T-helper 9 cell (primary cell): ENCODE data around the gene UQCRC1.
A peak's percentile ranks its signal among the peaks of the same experiment; 100 is the strongest.

Experiments
- DNase-seq: peaks from one replicate; pipeline ENCODE4 v3.0.0-alpha.2; 2020
- total RNA-seq, 2 donors: gene quantifications; one replicate each; lab custom pipeline; 2026; lab: John Stamatoyannopoulos, UW

The UQCRC1 gene
- total RNA-seq = 45.6 to 99.3 reads per million in 2 donors

DNA sequence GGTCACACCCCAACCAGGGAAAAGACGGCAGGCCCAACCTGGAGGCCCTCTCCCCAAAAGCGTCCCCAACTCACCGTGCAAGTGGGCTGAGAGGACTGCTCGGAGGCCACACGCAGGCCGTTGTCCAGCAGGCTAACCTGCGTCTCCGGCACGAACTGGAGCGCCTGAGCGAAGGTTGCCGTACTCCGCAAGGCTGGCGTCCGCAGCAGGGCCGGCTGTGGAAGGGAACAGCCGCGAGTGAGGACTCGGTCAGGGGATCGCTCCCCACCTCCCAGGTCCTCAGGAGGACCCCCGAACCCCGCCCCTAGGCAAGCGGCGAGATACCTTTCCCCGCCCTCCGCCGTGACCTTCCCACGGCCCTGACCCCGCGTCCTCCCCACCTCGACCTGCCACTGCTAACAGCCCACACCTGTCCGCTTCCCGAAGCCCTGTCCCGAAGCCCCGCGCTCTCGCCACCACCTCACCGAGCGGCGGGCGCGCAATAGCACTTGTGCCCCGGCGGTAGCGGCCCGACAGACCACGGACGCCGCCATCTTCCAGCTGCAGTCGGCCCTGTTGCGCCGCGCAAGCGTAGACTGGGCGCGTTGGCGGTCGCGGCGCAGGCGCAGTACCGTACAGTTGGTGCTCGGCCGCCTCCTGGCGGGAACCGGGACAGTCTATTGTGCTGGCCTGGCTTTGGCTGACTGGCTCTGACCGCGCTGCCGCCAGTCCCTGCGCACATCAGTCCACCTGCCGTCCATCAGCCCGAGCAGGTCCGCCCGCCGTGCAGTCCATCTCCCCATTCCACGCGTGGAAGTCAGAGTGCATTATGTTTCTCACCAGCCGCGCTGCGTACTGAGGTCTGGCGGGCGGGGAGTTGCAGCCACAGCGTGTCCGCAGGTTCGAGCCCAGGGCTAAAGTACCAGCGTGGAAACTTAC is at the start of gene UQCRC1:
Gene UQCRC1 (minus strand): TSS at position 559 of the 918 bp plus-strand sequence. CDS start 26 bp downstream, at position 533.
- peak; percentile 88 for DNase-seq

DNA sequence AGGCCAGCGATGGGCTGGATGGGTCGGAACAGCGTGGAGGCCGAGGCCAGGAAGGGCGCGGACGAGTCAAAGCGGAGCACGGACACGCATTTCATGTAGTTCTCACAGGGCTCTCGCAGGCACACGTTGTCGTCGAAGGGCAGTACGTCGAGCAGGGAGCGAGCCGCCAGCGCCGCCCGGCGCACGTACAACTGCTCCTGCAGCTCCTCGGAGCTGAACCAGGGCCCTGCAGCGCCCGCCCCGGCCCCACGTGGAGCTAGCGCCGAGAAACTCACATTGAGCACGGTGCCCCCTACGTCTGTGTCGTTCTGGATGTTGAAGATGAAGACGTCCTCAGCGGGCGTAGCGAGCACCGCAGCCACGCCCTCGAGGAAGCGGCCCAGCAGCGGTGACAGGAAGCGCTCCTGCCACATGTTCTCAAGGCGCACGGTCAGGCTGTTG is 47.4 kb upstream of the UQCRC1 start:
- no peak for DNase-seq

GRCh38 chr3:48656061-48656840 is 46.8 kb upstream of the UQCRC1 start:
- DNase-seq = peak; percentile 77

GRCh38 chr3:48655606-48656005 is 46.2 kb upstream of the UQCRC1 start:
- no peak for DNase-seq

- no peak for DNase-seq
These were observed 45.6 kb upstream of the UQCRC1 start for GRCh38 chr3:48655063-48655462.

DNA sequence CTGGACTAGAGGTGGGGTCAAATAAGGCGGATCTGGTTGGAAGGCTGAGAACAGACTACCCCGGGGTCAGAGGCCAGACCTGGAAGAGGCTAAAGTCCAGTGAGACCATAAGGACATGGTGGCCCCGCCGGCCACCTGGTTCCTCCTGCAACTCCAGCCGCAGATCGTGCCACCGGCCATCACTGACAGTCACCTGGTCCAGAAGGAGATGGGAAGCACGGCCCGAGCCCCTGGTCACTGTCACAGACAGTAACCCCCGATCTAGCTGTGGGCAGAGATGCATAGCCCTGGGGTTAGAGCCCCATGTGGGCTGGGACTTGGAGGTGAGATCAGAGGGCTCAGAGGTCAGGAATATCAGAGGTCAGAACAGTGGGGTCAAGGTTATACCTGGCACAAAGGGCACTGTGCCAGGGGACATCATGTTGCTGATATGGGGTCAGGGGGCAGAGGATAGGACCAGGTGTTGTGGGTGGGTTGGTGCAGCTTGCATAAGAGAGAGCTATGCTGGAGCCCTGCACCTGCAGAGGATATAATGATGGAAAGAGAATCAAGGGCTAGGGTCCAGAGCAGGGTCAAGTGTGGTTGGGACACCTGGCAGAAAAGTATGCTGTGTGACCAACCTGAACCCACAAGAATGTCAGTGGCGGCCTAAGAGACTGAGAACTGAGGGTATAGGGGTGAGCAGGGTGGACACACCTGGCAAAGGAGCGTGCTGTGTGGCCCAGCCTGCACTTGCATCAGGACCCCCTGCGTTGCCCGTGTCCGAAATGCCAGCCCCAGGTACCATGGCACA is 43.7 kb upstream of the UQCRC1 start:
- DNase-seq = no peak

- DNase-seq = no peak
These were observed 42.3 kb upstream of the UQCRC1 start for GRCh38 chr3:48651771-48652170.

DNA sequence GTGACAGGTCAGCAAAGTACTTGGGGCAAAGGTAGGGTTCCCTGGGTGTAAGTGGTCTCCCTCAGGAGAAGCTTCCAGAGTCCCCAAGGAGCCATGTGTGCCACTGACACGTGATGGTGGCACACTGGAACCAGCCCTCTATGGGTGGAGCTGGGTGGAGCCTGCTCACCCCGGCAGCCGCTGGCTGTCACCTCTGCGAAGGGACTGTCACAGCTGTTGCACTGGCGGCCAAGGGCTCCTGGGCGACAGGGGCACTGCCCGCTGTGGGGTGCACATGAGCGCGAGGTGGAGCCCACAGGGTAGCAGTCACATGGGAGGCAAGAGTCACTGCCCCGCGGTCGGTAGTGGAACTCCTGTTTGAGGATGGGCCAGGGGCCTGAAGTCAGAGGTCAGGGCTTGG is 41.3 kb upstream of the UQCRC1 start:
- no peak for DNase-seq

GRCh38 chr3:48648188-48648850 is 38.9 kb upstream of the UQCRC1 start:
- no peak for DNase-seq

- DNase-seq = no peak
These were observed 38.3 kb upstream of the UQCRC1 start for GRCh38 chr3:48647714-48648113.

DNA sequence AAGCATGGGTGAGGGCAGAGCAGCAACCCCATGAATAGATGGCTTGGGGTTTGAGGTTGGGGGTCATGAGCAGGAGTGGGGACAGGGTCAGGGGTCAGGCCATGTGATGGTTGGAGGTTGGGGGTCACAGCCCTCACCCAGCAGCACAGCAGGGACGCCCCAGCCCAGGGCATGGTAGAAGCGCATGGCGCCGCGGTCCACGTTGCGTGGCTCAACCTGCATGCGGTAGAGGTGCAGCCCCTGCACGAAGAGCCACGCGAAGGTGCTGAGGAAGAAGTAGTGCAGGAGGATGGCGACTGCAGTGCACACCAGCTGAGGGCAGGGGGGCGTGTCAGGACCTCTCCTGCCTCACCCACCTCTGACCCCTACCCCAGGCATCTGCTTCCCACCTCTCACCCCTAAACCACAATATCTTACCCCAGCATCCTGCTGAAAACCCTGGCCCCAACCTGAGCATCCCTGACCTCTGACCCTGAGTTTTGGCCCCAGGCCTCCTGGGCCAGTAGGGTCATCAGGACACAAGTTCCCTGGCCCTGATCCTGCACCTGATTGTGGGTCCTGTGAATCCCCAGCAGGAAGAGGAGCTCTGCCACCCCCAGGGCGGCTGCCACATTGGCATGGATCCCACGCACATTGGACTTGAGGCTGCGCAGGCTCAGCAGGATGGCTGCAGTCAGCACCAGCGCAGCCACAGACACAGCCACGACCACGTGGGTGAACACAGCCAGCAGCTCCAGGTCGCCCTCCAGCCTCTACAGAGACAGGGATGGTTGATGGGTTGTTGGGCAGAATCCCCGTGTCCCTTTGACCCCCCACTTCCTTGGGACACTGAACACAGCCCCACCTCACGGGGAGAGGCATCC is 35.7 kb upstream of the UQCRC1 start:
- no peak for DNase-seq

DNA sequence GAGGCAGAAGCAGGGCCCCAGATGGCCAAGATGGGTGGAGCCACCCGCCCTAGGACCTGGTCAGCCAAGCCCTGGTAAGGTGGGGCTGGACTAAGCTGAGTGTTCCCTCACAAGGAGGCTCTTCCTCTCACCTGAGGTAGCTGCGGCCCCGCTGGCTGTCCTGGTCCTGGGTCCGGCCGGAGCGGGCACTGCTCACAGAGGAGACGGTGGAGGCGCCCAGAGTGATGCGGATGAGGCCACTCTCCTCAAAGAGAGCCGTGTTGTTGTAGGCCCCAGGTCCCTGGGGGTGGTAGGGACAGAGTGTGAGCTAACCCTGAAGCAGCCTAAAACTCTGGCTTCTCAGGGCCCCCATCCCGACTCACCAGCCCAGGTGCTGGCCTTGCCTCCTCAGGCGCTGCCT is 33.2 kb upstream of the UQCRC1 start:
- DNase-seq = no peak

DNA sequence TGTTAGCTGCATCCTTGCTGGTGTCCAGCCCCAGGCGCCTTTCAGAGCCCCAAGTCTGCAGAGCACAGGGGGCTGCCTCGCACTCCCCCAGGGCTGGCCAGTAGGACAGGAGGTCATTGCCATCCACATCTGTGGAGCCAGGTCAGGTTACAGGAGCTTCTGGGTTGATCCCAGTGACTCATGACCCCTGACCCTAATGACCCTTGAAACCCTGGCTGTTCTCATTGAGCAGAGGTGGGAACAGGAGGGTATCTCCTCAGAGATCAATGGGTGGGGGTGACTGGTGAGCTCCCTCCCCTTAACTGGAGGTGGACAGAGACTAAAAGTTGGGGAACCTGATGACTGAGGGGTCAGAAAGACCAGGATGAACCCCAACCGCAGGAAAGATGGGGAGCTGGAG is 31.9 kb upstream of the UQCRC1 start:
- no peak for DNase-seq

GRCh38 chr3:48639944-48640606 is 30.6 kb upstream of the UQCRC1 start:
- no peak for DNase-seq

DNA sequence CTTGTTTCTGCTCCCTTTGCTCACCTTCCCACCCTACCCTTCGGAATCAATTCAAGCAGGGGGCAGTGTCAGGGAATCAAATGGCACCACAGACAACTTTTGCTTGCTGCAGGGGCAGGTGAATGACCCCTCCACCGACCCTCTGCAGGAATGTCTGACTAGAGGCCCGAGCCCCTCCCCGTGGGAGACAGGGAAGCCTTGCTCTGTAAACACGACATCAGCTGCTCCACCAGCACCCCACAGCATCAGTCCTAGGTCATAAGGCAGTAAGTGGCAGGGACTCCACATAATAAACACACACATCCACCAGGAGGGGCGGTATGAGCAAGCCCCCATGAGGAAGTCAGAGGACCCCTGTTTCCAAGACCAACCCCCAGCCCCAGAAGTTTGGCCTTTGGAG is 27.9 kb upstream of the UQCRC1 start:
- DNase-seq = no peak

DNA sequence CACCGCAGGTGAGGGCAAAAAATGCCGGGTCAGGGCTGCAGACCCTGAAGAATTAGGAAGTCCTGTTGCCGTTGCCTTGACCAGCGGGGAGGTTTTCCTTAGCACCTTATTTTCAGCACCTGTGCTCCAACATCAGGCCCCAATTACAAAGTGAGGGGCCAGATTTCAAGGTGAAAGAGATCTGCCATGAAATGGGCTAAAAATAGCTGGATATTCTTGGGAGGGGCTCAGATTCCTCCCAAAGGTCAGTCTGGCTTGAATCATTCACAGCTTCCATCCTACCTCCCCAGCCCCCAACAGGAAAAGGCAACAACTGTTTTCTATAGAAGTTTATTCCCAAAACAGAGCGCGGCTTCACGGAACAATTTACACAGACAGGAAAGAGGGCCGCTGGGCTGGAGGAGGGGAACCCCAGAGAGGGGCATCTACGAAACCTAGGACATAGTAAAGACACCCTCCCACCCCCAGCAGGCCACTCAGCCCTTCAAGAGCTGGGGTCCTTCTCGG is 26.8 kb upstream of the UQCRC1 start:
- DNase-seq = no peak

- DNase-seq = peak; percentile 90
These were observed 26.0 kb upstream of the UQCRC1 start, which contains the start of gene SLC26A6 for GRCh38 chr3:48635222-48636021. Gene SLC26A6, minus strand, starts transcription at chr3:48635461. Its CDS starts 68 bp downstream, at chr3:48635393.

DNA sequence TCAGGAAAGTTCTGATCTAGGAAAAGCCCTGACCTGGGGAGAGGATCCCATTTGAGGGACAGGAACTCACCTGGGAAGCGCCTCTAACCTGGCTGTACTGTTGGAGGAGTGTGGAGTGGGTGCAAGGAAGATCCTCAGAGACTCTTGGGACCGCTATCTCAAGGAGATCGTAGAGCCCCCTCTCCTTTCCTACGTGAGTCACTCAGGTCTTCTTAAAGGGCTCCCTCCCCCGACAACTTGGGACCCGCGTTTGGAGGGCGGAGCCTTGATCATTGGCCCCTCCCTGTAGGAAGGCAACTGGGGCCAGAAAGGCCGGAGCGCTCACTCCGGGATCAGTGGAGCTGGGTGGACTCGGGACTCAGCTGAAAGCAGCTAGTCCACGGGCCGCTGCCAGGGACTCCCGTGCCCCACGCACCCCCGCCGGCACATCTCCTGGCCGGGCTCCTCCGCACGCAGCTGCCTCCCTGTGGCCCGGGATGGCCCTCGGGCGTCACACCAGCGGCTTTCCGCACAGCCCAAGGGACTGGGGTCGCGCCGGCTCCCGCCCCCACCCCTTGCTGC is 25.3 kb upstream of the UQCRC1 start:
- DNase-seq = peak; percentile 13

- DNase-seq = no peak
These were observed 24.3 kb upstream of the UQCRC1 start for GRCh38 chr3:48633743-48634142.
